H1 (cell line): ENCODE results near the gene PLIN4. TPM values are rescaled to one million over a fixed set of nuclear protein-coding genes. Genes with fewer than 3 reads are reported as not detected.

ENCODE experiments used
- CTCF ChIA-PET: fragments of 300-600 bp; sonication (Branson Sonifier 250); formaldehyde crosslinking; loops from one replicate; lab custom pipeline; 2021; ENCODE audit not compliant: partially characterized antibody; lab: Charles Lee
- POLR2A ChIA-PET: fragments of 300-600 bp; sonication (Branson Sonifier 250); formaldehyde crosslinking; loops from one replicate; lab custom pipeline; 2021; ENCODE audit warnings: inconsistent platforms; ENCODE audit not compliant: partially characterized antibody; lab: Charles Lee
- DNase-seq, 2 experiments: peaks; one replicate each; pipeline versions ENCODE4 v3.0.0 to v3.0.0-alpha.2; 2010 to 2022; ENCODE audit warnings: low spot score in 2 of 2, low read depth in 1 of 2, mixed read lengths in 1 of 2
- FAIRE-seq: peaks from 2 replicates; lab custom pipeline; 2011; peaks lifted over from hg19 to GRCh38; lab: Jason Lieb, UNC
- H2AFZ ChIP-seq: 2 replicates; pipeline ENCODE4 v1.8.1; 2012; ENCODE audit warnings: low read length, inconsistent platforms
- H2AK5ac ChIP-seq: 2 replicates; pipeline ENCODE4 v1.6.1; 2013; ENCODE audit warnings: low read depth, low read length
- H2BK120ac ChIP-seq: replicated peaks from 2 replicates; pipeline ENCODE3; 2013; ENCODE audit warnings: low read depth, low read length, inconsistent platforms
- H2BK12ac ChIP-seq: 2 replicates; pipeline ENCODE4 v1.6.1; 2013; ENCODE audit warnings: low read depth, low read length
- H2BK15ac ChIP-seq: 2 replicates; pipeline ENCODE4 v1.6.1; 2013; ENCODE audit warnings: low read length
- H2BK20ac ChIP-seq: 2 replicates; pipeline ENCODE4 v1.6.1; 2013; ENCODE audit warnings: low read length
- H2BK5ac ChIP-seq: 2 replicates; pipeline ENCODE4 v1.6.1; 2013; ENCODE audit warnings: low read depth, low read length
- H3K14ac ChIP-seq: 2 replicates; pipeline ENCODE4 v1.6.1; 2013; ENCODE audit warnings: inconsistent platforms; ENCODE audit not compliant: insufficient read length
- H3K18ac ChIP-seq: 2 replicates; pipeline ENCODE4 v1.6.1; 2013; ENCODE audit warnings: low read length; ENCODE audit errors: extremely low read depth
- H3K23ac ChIP-seq: 2 replicates; pipeline ENCODE4 v1.6.1; 2013; ENCODE audit warnings: inconsistent platforms; ENCODE audit not compliant: insufficient read length
- H3K23me2 ChIP-seq: 2 replicates; pipeline ENCODE4 v1.6.1; 2013; ENCODE audit warnings: low read depth, low read length
- H3K27ac ChIP-seq: 2 replicates; pipeline ENCODE4 v1.6.1; 2011; ENCODE audit warnings: low read depth, low read length, inconsistent platforms
- H3K27me3 ChIP-seq, 4 experiments: replicated peaks in 1 of 4; 1 replicate in 1 of 4; 2 replicates in 3 of 4; pipeline versions ENCODE4 v1.6.1 to v1.8.1; 2011 to 2013; ENCODE audit warnings: low read length in 3 of 4, mild to moderate bottlenecking in 3 of 4, inconsistent platforms in 2 of 4, mixed read lengths in 2 of 4, moderate library complexity in 1 of 4; ENCODE audit not compliant: control insufficient read depth in 3 of 4, insufficient read depth in 3 of 4; ENCODE audit errors: extremely low read depth in 1 of 4
- H3K36me3 ChIP-seq, 4 experiments: 2 replicates each; pipeline versions ENCODE4 v1.6.1 to v1.8.1; 2011 to 2013; ENCODE audit warnings: mild to moderate bottlenecking in 4 of 4, low read length in 3 of 4, moderate library complexity in 2 of 4, control low read depth in 1 of 4, inconsistent platforms in 1 of 4; ENCODE audit not compliant: insufficient read depth in 4 of 4, control insufficient read depth in 2 of 4
- H3K4ac ChIP-seq: replicated peaks from 2 replicates; pipeline ENCODE3; 2013; ENCODE audit warnings: low read length, low read depth, mixed read lengths, inconsistent platforms; ENCODE audit not compliant: insufficient read length
- H3K4me1 ChIP-seq, 4 experiments: replicated peaks in 1 of 4; 1 replicate in 1 of 4; 2 replicates in 3 of 4; pipeline versions ENCODE4 v1.6.1 to v1.8.1; 2011 to 2013; ENCODE audit warnings: low read length in 3 of 4, inconsistent platforms in 2 of 4, mixed read lengths in 1 of 4; ENCODE audit not compliant: insufficient read depth in 4 of 4, control insufficient read depth in 3 of 4
- H3K4me2 ChIP-seq, 2 experiments: 2 replicates each; pipeline versions ENCODE4 v1.6.1 to v1.8.1; 2011 to 2013; ENCODE audit warnings: low read depth in 2 of 2, low read length in 2 of 2, control low read depth in 1 of 2, inconsistent platforms in 1 of 2, mild to moderate bottlenecking in 1 of 2; ENCODE audit not compliant: insufficient read depth in 1 of 2
- H3K4me3 ChIP-seq, 4 experiments: fragments of 200-600, 300-600 bp in 1 of 4; sonication (generic), shearing (Covaris generic), sonication (Bioruptor Twin) in 1 of 4; 2 replicates each; pipeline versions ENCODE4 v1.5.1 to v1.8.1; 2011 to 2016; ENCODE audit warnings: low read length in 4 of 4, low read depth in 3 of 4, control low read depth in 2 of 4, inconsistent platforms in 2 of 4, mild to moderate bottlenecking in 2 of 4, mixed read lengths in 1 of 4, moderate library complexity in 1 of 4; ENCODE audit not compliant: insufficient read depth in 2 of 4; ENCODE audit errors: extremely low read depth in 1 of 4
- H3K56ac ChIP-seq: replicated peaks from 2 replicates; pipeline ENCODE3; 2013; ENCODE audit warnings: low read depth, mild to moderate bottlenecking, mixed read lengths, low read length, inconsistent platforms; ENCODE audit not compliant: insufficient read length
- H3K79me1 ChIP-seq: 2 replicates; pipeline ENCODE4 v1.6.1; 2013; ENCODE audit warnings: low read depth, low read length, control low read depth
- H3K79me2 ChIP-seq, 2 experiments: 2 replicates each; pipeline versions ENCODE4 v1.6.1 to v1.8.1; 2012 to 2013; ENCODE audit warnings: low read length in 2 of 2, mild to moderate bottlenecking in 2 of 2, inconsistent platforms in 1 of 2; ENCODE audit not compliant: insufficient read depth in 2 of 2, control insufficient read depth in 1 of 2
- H3K9ac ChIP-seq, 4 experiments: replicated peaks in 1 of 4; 1 replicate in 1 of 4; 2 replicates in 3 of 4; pipeline versions ENCODE4 v1.6.1 to v1.8.1; 2011 to 2013; ENCODE audit warnings: low read depth in 3 of 4, low read length in 3 of 4, control low read depth in 2 of 4, mild to moderate bottlenecking in 2 of 4, moderate library complexity in 2 of 4, inconsistent platforms in 1 of 4; ENCODE audit errors: extremely low read depth in 1 of 4
- H3K9me3 ChIP-seq, 2 experiments: 2 replicates each; pipeline versions ENCODE4 v1.6.1 to v1.8.1; 2012 to 2013; ENCODE audit warnings: mild to moderate bottlenecking in 2 of 2, moderate library complexity in 2 of 2, control low read depth in 1 of 2, inconsistent platforms in 1 of 2, low read depth in 1 of 2, low read length in 1 of 2, mixed read lengths in 1 of 2; ENCODE audit not compliant: insufficient read depth in 2 of 2
- H4K20me1 ChIP-seq, 2 experiments: replicated peaks in 1 of 2; 2 replicates each; pipeline versions ENCODE3 to v1.8.1; 2011 to 2013; ENCODE audit warnings: inconsistent platforms in 2 of 2, low read length in 2 of 2, mild to moderate bottlenecking in 1 of 2; ENCODE audit not compliant: insufficient read depth in 2 of 2, control insufficient read depth in 1 of 2
- H4K5ac ChIP-seq: 2 replicates; pipeline ENCODE4 v1.6.1; 2013; ENCODE audit warnings: low read length, low read depth, mixed read lengths, inconsistent platforms; ENCODE audit not compliant: insufficient read length
- H4K8ac ChIP-seq: 2 replicates; pipeline ENCODE4 v1.8.0; 2013; ENCODE audit warnings: mild to moderate bottlenecking, moderate library complexity, low read length, inconsistent platforms; ENCODE audit not compliant: insufficient read depth; ENCODE audit errors: extremely low read depth
- H4K91ac ChIP-seq: replicated peaks from 2 replicates; pipeline ENCODE3; 2013; ENCODE audit warnings: low read length, mixed read lengths, inconsistent platforms; ENCODE audit not compliant: insufficient read length
- ASH2L ChIP-seq: fragments of 200-600, 300-600 bp; sonication (generic); IDR thresholded peaks from one replicate; pipeline ENCODE4 v1.7.1; 2017; ENCODE audit warnings: low read length
- BRCA1 ChIP-seq: IDR thresholded peaks from 2 replicates; pipeline ENCODE4 v1.6.1; 2012; ENCODE audit warnings: low read depth, low read length, improper control_type of control experiment
- CBX8 ChIP-seq: fragments of 300-800, 300-1000 bp; sonication (generic); IDR thresholded peaks from 2 replicates; pipeline ENCODE4 v1.7.1; 2016; ENCODE audit warnings: low read depth, low read length, borderline replicate concordance
- CREB1 ChIP-seq: IDR thresholded peaks from 2 replicates; pipeline ENCODE4 v1.6.1; 2012; ENCODE audit warnings: inconsistent platforms
- GTF2F1 ChIP-seq: IDR thresholded peaks from 2 replicates; pipeline ENCODE4 v1.6.1; 2012; ENCODE audit warnings: low read depth, low read length, improper control_type of control experiment, borderline replicate concordance
- HDAC6 ChIP-seq: IDR thresholded peaks from one replicate; pipeline ENCODE4 v1.7.1; 2012; ENCODE audit warnings: low read depth, mild to moderate bottlenecking, inconsistent platforms, low read length, moderate library complexity
- POLR2AphosphoS5 ChIP-seq: IDR thresholded peaks from 2 replicates; pipeline ENCODE4 v1.6.1; 2011; ENCODE audit warnings: low read depth, low read length
- RAD21 ChIP-seq, 2 experiments: IDR thresholded peaks in 1 of 2; conservative IDR thresholded peaks in 1 of 2; 2 replicates each; pipeline ENCODE4 v1.6.1; 2011; ENCODE audit warnings: low read depth in 2 of 2, low read length in 2 of 2, improper control_type of control experiment in 1 of 2, inconsistent platforms in 1 of 2, mild to moderate bottlenecking in 1 of 2, moderate library complexity in 1 of 2
- RNF2 ChIP-seq: fragments of 200-900, 300-1000 bp; sonication (generic); IDR thresholded peaks from 2 replicates; pipeline ENCODE4 v1.7.1; 2016; ENCODE audit warnings: borderline replicate concordance, low read depth, mild to moderate bottlenecking, antibody characterized with exemption, low read length; ENCODE audit not compliant: poor library complexity, severe bottlenecking; ENCODE audit errors: missing control alignments
- SIRT6 ChIP-seq: IDR thresholded peaks from one replicate; pipeline ENCODE4 v1.7.1; 2012; ENCODE audit warnings: low read length, inconsistent platforms
- SP1 ChIP-seq: IDR thresholded peaks from 2 replicates; pipeline ENCODE4 v1.6.1; 2011; ENCODE audit warnings: low read depth, low read length
- TAF7 ChIP-seq: optimal IDR thresholded peaks from 2 replicates; pipeline ENCODE3; 2011; ENCODE audit warnings: low read depth, mild to moderate bottlenecking, inconsistent platforms, low read length, moderate library complexity, borderline replicate concordance
- ZNF274 ChIP-seq: IDR thresholded peaks from 2 replicates; pipeline ENCODE4 v1.7.0; 2012; ENCODE audit warnings: low read length, borderline replicate concordance; ENCODE audit errors: extremely low read depth
- WGBS, 2 experiments: shearing (Covaris generic) in 1 of 2; methylation state at CpG; one replicate each; pipeline versions ENCODE4 v1.1.6 to v1.1.7; 2013 to 2015; ENCODE audit warnings: low lambda C conversion rate in 2 of 2, mixed read lengths in 2 of 2, inconsistent platforms in 1 of 2, low coverage in 1 of 2, missing lambda C conversion rate in 1 of 2; ENCODE audit not compliant: insufficient replicate concordance in 2 of 2, insufficient coverage in 1 of 2, insufficient read length in 1 of 2; ENCODE audit errors: extremely low coverage in 1 of 2, missing lambda C conversion rate in 1 of 2; 5-methylcytosine and 5-hydroxymethylcytosine counted together
- polyA plus RNA-seq, 7 experiments: library from polyadenylated mRNA; depleted of rRNA in 3 of 7; stranded (reverse) in 5 of 7; unstranded in 2 of 7; fragments of >200 nt in 5 of 7; fragments of 200-250 nt in 2 of 7; gene quantifications; 1 replicate in 5 of 7; 2 replicates in 1 of 7; 4 replicates in 1 of 7; pipeline versions ENCODE4 v1.2.1 to v1.2.3, GENCODE V29; 2011 to 2013; ENCODE audit warnings: missing spikeins in 2 of 7, mixed read lengths in 2 of 7
- total RNA-seq: library from RNA; stranded (reverse); fragmentation: NEBNext Ultra II Directional; extraction: Animal tissue kit (Norgen Biotek cat#: 25700); gene quantifications from 2 replicates; pipeline ENCODE4 v1.2.1, GENCODE V29; 2021
- TF ChIP-seq, protein P1 (sequence below): IDR thresholded peaks from 2 replicates; pipeline ENCODE4 v1.6.1; 2012; ENCODE audit warnings: inconsistent platforms

Gene PLIN4
- total and polyA plus RNA-seq, 2 of the 8 experiments (the other 6 are each of a cell fraction or from before 2014, with no cell fraction given): 0.35 to 0.45 TPM

DNA sequence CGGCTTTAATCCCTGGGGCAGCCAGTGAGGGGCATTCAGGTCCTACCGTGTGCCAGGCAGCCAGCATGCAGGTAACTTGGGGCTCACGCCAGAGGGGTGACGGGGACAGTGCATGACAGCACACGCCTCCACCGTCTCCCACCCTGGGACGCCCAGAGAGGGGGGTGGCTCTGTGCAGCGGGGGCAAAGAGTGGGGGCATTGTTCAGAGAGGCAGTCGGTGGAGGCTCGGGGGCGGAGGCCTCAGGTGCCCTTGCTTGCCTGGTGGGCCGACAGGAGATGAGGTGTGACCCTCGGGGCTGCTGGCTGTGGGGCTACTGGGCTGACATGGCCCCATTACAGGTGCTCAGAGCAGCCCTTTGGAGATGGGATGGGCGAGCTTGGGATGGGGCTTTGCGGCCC is 18.4 kb downstream of the PLIN4 start:
- H3K79me2 ChIP-seq: no peaks in the 10 kb centered on the region
- no peak overlapping the region for H2BK5ac ChIP-seq
- no peaks in the 10 kb centered on the region for H3K9me3 ChIP-seq
- FAIRE-seq (no peak), DNase-seq (no peak)
- CTCF ChIA-PET: interaction anchor here (0.6 to 3.8 kb wide), 5 partner anchors 15 to 355 kb away, joined by 3 to 17 read pairs (median 3); no protein-coding TSS in a partner anchor
- H4K5ac ChIP-seq: no peak overlapping the region
- no peak overlapping the region for H4K91ac ChIP-seq
- peaks cover 12 to 69% (median 26%) of the 10 kb centered on the region in 4 experiments for H3K36me3 ChIP-seq
- no peak overlapping the region for H4K8ac ChIP-seq
- H3K18ac ChIP-seq: no peak overlapping the region
- no peak overlapping the region for H3K56ac ChIP-seq
- H2BK120ac ChIP-seq: no peak overlapping the region
- H2AK5ac ChIP-seq: no peak overlapping the region
- no peak overlapping the region for H3K27ac ChIP-seq
- no peak overlapping the region for H3K9ac ChIP-seq
- no peak overlapping the region for H2BK15ac ChIP-seq
- no peak overlapping the region for H2BK20ac ChIP-seq
- no peak overlapping the region for H3K4me2 ChIP-seq
- H3K4me3 ChIP-seq: no peak overlapping the region
- no peak overlapping the region for H3K14ac ChIP-seq
- POLR2A ChIA-PET: interaction anchor here (2.0 to 4.1 kb wide), 2 partner anchors 9 to 29 kb away, joined by 4 to 15 read pairs; no protein-coding TSS in a partner anchor
- no peak overlapping the region for H3K23ac ChIP-seq
- no peaks in the 10 kb centered on the region for H3K4me1 ChIP-seq
- 95% methylated on average over 15 of the region's 15 CpGs; no CpG with 5 or more reads in 1 of the 2 experiments for WGBS, 2 experiments
- H4K20me1 ChIP-seq: peaks cover 4 to 17% of the 10 kb centered on the region in 2 experiments
- no peak overlapping the region for H3K4ac ChIP-seq
- H3K27me3 ChIP-seq: no peaks in the 10 kb centered on the region
- no peak overlapping the region for H2AFZ ChIP-seq
- no peaks in the 10 kb centered on the region for H3K23me2 ChIP-seq
- no peaks in the 10 kb centered on the region for H3K79me1 ChIP-seq
- no peak overlapping the region for H2BK12ac ChIP-seq
- TF ChIP-seq RNF2 (no peak), RAD21 (IDR thresholded peaks at IDR 0.05 in 1 of 2, conservative IDR thresholded peaks at IDR 0.05 in 1 of 2; ENCODE audit: low read depth in 2 of 2, low read length in 2 of 2) (no peak), BRCA1 (no peak), CREB1 (no peak), ASH2L (no peak), CBX8 (no peak), ZNF274 (no peak), SIRT6 (no peak), HDAC6 (no peak), GTF2F1 (no peak), SP1 (no peak), POLR2AphosphoS5 (no peak), TAF7 (no peak)
- TF ChIP-seq, protein P1, sequence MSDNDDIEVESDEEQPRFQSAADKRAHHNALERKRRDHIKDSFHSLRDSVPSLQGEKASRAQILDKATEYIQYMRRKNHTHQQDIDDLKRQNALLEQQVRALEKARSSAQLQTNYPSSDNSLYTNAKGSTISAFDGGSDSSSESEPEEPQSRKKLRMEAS: no peak
